HCT116 (cell line): ENCODE data around the gene PRPF19. TPM values are rescaled to one million over a fixed set of nuclear protein-coding genes. Genes with fewer than 3 reads are reported as not detected.

Experiments used
- ATAC-seq: fragments of 200-7000 bp; cut with Tn5 transposase; 2 replicates; pipeline ENCODE4 v1.9.1; 2020; ENCODE audit warnings: mild to moderate bottlenecking, moderate library complexity
- BruUV-seq: library from RNA; stranded (reverse); fragments of 400-500 nt; replicated peaks from 2 replicates; lab custom pipeline; 2021; lab: Mats Ljungman, UMichigan
- CTCF ChIA-PET: fragments of 300-600 bp; sonication (Branson Sonifier 250); formaldehyde crosslinking; loops from one replicate; lab custom pipeline; 2021; ENCODE audit warnings: antibody characterized with exemption; lab: Charles Lee
- POLR2A ChIA-PET: fragments of 300-600, 350-600 bp; sonication (Branson Sonifier 250); formaldehyde crosslinking; loops from one replicate; lab custom pipeline; 2021; ENCODE audit warnings: antibody characterized with exemption; lab: Charles Lee
- RAD21 ChIA-PET, 2 experiments: fragments of 300-600 bp; sonication (Branson Sonifier 250); formaldehyde crosslinking; loops; one replicate each; lab custom pipeline; 2023; ENCODE audit warnings: low total read pairs in 2 of 2; ENCODE audit not compliant: uncharacterized antibody in 2 of 2, unreplicated experiment in 2 of 2, low non-redundant PET in 1 of 2; lab: Charles Lee
- DNase-seq: peaks from one replicate; pipeline ENCODE4 v3.0.0-alpha.2; 2010; ENCODE audit warnings: low read depth, low spot score
- H2AFZ ChIP-seq: fragments of 200-600 bp; shearing (Covaris generic), sonication (generic); 2 replicates; pipeline ENCODE4 v1.6.1; 2017; ENCODE audit warnings: low read depth, mixed run types, mixed read lengths, antibody characterized with exemption, low read length; ENCODE audit not compliant: poor library complexity, severe bottlenecking
- H3K27ac ChIP-seq: 2 replicates; pipeline ENCODE4 v1.5.1; 2012; ENCODE audit warnings: low read depth, low read length
- H3K27me3 ChIP-seq: fragments of 200-600 bp; sonication (generic); 2 replicates; pipeline ENCODE4 v1.6.1; 2016; ENCODE audit warnings: mixed run types, low read length, mixed read lengths; ENCODE audit not compliant: insufficient read depth
- H3K36me3 ChIP-seq, 2 experiments: fragments of 200-500 bp in 1 of 2; fragments of 200-600 bp in 1 of 2; sonication (Bioruptor generic) in 1 of 2; sonication (generic) in 1 of 2; 2 replicates each; pipeline versions ENCODE4 v1.5.1 to v1.6.1; 2014 to 2016; ENCODE audit warnings: low read length in 2 of 2, inconsistent platforms in 1 of 2, mixed read lengths in 1 of 2, mixed run types in 1 of 2; ENCODE audit not compliant: insufficient read depth in 2 of 2, control insufficient read depth in 1 of 2
- H3K4me1 ChIP-seq, 2 experiments: fragments of 200-600 bp in 1 of 2; sonication (generic) in 1 of 2; 2 replicates each; pipeline versions ENCODE4 v1.5.1 to v1.6.1; 2012 to 2017; ENCODE audit warnings: low read length in 2 of 2, inconsistent platforms in 1 of 2, mild to moderate bottlenecking in 1 of 2, mixed read lengths in 1 of 2, mixed run types in 1 of 2, moderate library complexity in 1 of 2; ENCODE audit not compliant: insufficient read depth in 2 of 2, control insufficient read depth in 1 of 2
- H3K4me2 ChIP-seq: fragments of 200-600 bp; sonication (generic); 2 replicates; pipeline ENCODE4 v1.6.1; 2017; ENCODE audit warnings: mixed run types, low read length, mixed read lengths
- H3K4me3 ChIP-seq, 2 experiments: fragments of 200-600 bp in 1 of 2; sonication (generic) in 1 of 2; replicated peaks in 1 of 2; 2 replicates each; pipeline ENCODE4 v1.5.1; 2011 to 2016; ENCODE audit warnings: low read length in 2 of 2, control low read depth in 1 of 2, low read depth in 1 of 2, mild to moderate bottlenecking in 1 of 2, mixed read lengths in 1 of 2, mixed run types in 1 of 2
- H3K79me2 ChIP-seq: fragments of 200-600 bp; sonication (generic); 2 replicates; pipeline ENCODE4 v1.6.1; 2017; ENCODE audit warnings: mild to moderate bottlenecking, mixed run types, low read length, moderate library complexity, mixed read lengths; ENCODE audit not compliant: insufficient read depth
- H3K9ac ChIP-seq: fragments of 200-600 bp; sonication (generic); 2 replicates; pipeline ENCODE4 v1.6.1; 2016; ENCODE audit warnings: low read length, mixed read lengths
- H3K9me2 ChIP-seq: fragments of 200-600 bp; sonication (generic), shearing (Covaris generic); 2 replicates; pipeline ENCODE4 v1.6.1; 2017; ENCODE audit warnings: mixed run types, mild to moderate bottlenecking, moderate library complexity; ENCODE audit not compliant: insufficient read depth
- H3K9me3 ChIP-seq, 2 experiments: fragments of 200-500 bp in 1 of 2; fragments of 200-600 bp in 1 of 2; sonication (Bioruptor generic) in 1 of 2; sonication (generic) in 1 of 2; 2 replicates each; pipeline ENCODE4 v1.6.1; 2014 to 2017; ENCODE audit warnings: low read length in 2 of 2, mixed read lengths in 2 of 2, inconsistent platforms in 1 of 2, low read depth in 1 of 2, mild to moderate bottlenecking in 1 of 2, mixed run types in 1 of 2, moderate library complexity in 1 of 2; ENCODE audit not compliant: control insufficient read depth in 1 of 2, insufficient read depth in 1 of 2
- H4K20me1 ChIP-seq: fragments of 200-600 bp; sonication (generic), shearing (Covaris generic); 2 replicates; pipeline ENCODE4 v1.6.1; 2017; ENCODE audit warnings: mixed run types, mild to moderate bottlenecking, moderate library complexity; ENCODE audit not compliant: insufficient read depth
- ELF1 ChIP-seq: IDR thresholded peaks from 2 replicates; pipeline ENCODE4 v1.6.1; 2012; ENCODE audit warnings: low read depth, borderline replicate concordance
- EZH2 ChIP-seq: fragments of 200-600 bp; sonication (generic); IDR thresholded peaks from 2 replicates; pipeline ENCODE4 v1.6.1; 2017; ENCODE audit warnings: antibody characterized with exemption, mixed run types
- JUND ChIP-seq: IDR thresholded peaks from 2 replicates; pipeline ENCODE4 v1.6.1; 2012
- POLR2AphosphoS5 ChIP-seq: IDR thresholded peaks from 2 replicates; pipeline ENCODE4 v1.6.1; 2011; ENCODE audit warnings: mild to moderate bottlenecking, low read depth, low read length, moderate library complexity
- SIN3A ChIP-seq: IDR thresholded peaks from 2 replicates; pipeline ENCODE4 v1.6.1; 2012; ENCODE audit warnings: low read depth
- SP1 ChIP-seq: IDR thresholded peaks from 2 replicates; pipeline ENCODE4 v1.6.1; 2012; ENCODE audit warnings: low read depth
- ZFX ChIP-seq: fragments of 450-650 bp; IDR thresholded peaks from 2 replicates; pipeline ENCODE4 v1.6.1; 2017
- ZNF274 ChIP-seq: fragments of 200-500 bp; sonication (Bioruptor generic); IDR thresholded peaks from 2 replicates; pipeline ENCODE4 v1.6.1; 2014; ENCODE audit warnings: mild to moderate bottlenecking, low read depth, low read length, inconsistent platforms
- intact Hi-C: fragments of 100-400 bp; cut with micrococcal nuclease; formaldehyde crosslinking; loops from 2 replicates; pipeline ENCODE4 v1.10.0; 2022
- total RNA-seq: library from RNA; stranded (reverse); gene quantifications from one replicate; pipeline ENCODE4 v1.2.1, GENCODE V29; 2021; ENCODE audit not compliant: unreplicated experiment
- TF ChIP-seq, protein P1 (sequence below): IDR thresholded peaks from 2 replicates; pipeline ENCODE4 v1.6.1; 2012
- TF ChIP-seq, protein P2 (sequence below), 3 experiments: fragments of 200-600 bp in 1 of 3; sonication (generic) in 1 of 3; IDR thresholded peaks in 2 of 3; conservative IDR thresholded peaks in 1 of 3; 2 replicates each; pipeline ENCODE4 v1.5.1; 2012 to 2017; ENCODE audit warnings: low read depth in 2 of 3, low read length in 2 of 3, antibody characterized with exemption in 1 of 3, borderline replicate concordance in 1 of 3, control low read depth in 1 of 3, mild to moderate bottlenecking in 1 of 3, mixed read lengths in 1 of 3, mixed run types in 1 of 3, moderate library complexity in 1 of 3; ENCODE audit not compliant: insufficient read depth in 1 of 3
- TF ChIP-seq, protein P3 (sequence below): IDR thresholded peaks from 2 replicates; pipeline ENCODE4 v1.6.1; 2012; ENCODE audit warnings: low read depth

Gene PRPF19
- total RNA-seq, 1 experiment from 2014 or later: 156 TPM

DNA sequence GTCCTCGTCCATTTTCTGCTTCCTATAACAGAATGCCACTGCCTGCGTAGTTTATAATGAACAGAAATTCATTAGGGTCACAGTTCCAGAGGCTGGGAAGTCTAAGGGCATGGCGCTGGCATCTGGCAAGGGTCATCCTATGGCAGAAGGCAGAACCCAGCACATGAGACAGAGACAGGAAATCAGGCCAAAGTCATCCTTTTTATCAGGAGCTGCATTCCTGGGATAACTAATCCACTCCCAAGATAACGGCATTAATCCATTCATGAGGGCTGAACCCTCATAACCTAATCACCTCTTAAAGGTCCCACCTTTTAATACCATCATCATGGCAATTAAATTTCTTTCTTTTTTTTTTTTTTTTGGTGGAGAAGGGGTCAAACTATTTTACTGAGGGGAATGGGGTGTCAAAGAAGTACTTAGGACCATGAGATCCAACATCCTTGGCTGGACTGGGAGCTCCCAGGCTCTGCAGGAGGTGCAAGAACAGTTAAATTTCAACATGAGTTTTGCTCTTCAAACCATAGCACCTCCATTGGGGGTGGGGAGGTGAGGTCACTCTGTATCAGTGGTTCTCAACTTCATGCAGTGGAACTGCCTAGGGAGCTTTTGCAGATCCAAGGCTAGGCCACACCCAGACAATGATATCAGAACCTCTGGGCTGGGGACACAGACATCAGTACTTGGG lies 12.0 kb upstream of the PRPF19 start:
- no peaks in the 10 kb centered on the region for H3K9me3 ChIP-seq
- intact Hi-C loops: loop anchor here (10.0 kb wide), 1 partner anchor 266 kb away; no protein-coding TSS in a partner anchor
- H3K36me3 ChIP-seq: peaks cover 9 to 23% of the 10 kb centered on the region in 2 experiments; a peak in 2 of 4 replicates
- H3K4me1 ChIP-seq: peaks cover 25 to 65% of the 10 kb centered on the region in 2 experiments
- H3K9ac ChIP-seq: peak overlapping the region; percentile 9; the same call in 1 of the 2 replicates
- ATAC-seq (no peak), DNase-seq (no peak)
- no peaks in the 10 kb centered on the region for H3K27me3 ChIP-seq
- no peak overlapping the region for H3K4me3 ChIP-seq
- BruUV-seq: no TSS peak
- H3K4me2 ChIP-seq: peak overlapping the region; percentile 61
- no peaks in the 10 kb centered on the region for H3K9me2 ChIP-seq
- CTCF ChIA-PET: interaction anchor here (1.4 kb wide), 1 partner anchor 19 kb away, joined by 6 read pairs; no protein-coding TSS in a partner anchor
- TF ChIP-seq, protein P1, sequence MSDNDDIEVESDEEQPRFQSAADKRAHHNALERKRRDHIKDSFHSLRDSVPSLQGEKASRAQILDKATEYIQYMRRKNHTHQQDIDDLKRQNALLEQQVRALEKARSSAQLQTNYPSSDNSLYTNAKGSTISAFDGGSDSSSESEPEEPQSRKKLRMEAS: no peak
- TF ChIP-seq POLR2AphosphoS5 (no peak), JUND (no peak)
- RAD21 ChIA-PET: no interaction called here
- H3K27ac ChIP-seq: no peak overlapping the region
- POLR2A ChIA-PET: no interaction called here
- no peaks in the 10 kb centered on the region; the same call in 1 of the 2 replicates for H4K20me1 ChIP-seq
- peaks cover 57% of the 10 kb centered on the region for H3K79me2 ChIP-seq
- no peak overlapping the region for H2AFZ ChIP-seq

DNA sequence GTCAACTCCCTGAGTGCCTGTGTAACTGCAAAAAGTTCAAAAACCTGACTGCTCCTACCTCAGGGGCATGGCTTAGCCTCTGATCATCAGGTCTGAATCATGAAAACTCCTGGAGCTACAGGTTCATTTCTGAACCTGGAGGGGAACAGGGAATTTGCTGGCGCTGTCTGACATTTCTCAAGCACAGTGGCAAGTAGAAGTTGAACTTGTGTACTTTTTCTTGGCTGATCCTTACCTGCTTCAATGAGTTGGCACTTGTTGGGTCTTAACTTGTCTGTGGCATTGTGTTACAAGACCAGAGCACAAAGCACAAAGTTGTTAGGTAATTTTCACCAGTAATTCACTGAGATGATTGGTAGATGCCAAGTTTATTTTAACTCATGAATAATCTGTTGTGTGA lies 10.9 kb upstream of the PRPF19 start:
- Histone ChIP-seq H3K9ac (no peak overlapping the region), H3K9me2 (no peaks in the 10 kb centered on the region), H3K27ac (no peak overlapping the region), H4K20me1 (no peaks in the 10 kb centered on the region; the same call in 1 of the 2 replicates), H3K4me3 (no peak overlapping the region), H3K36me3 (peaks cover 9 to 21% of the 10 kb centered on the region in 2 experiments; a peak in 2 of 4 replicates), H3K79me2 (peaks cover 57% of the 10 kb centered on the region), H2AFZ (no peak overlapping the region), H3K9me3 (no peaks in the 10 kb centered on the region), H3K4me1 (peaks cover 26 to 66% of the 10 kb centered on the region in 2 experiments), H3K4me2 (no peak overlapping the region), H3K27me3 (no peaks in the 10 kb centered on the region)
- POLR2A ChIA-PET: no interaction called here
- CTCF ChIA-PET: no interaction called here
- no peak for ATAC-seq
- no peak for DNase-seq
- intact Hi-C loops: loop anchor here (10.0 kb wide), 1 partner anchor 268 kb away; no protein-coding TSS in a partner anchor
- RAD21 ChIA-PET: no interaction called here
- no TSS peak for BruUV-seq
- TF ChIP-seq SP1: no peak
- no peak for TF ChIP-seq SIN3A
- TF ChIP-seq ZNF274: no peak
- TF ChIP-seq POLR2AphosphoS5: no peak
- TF ChIP-seq, protein P2, sequence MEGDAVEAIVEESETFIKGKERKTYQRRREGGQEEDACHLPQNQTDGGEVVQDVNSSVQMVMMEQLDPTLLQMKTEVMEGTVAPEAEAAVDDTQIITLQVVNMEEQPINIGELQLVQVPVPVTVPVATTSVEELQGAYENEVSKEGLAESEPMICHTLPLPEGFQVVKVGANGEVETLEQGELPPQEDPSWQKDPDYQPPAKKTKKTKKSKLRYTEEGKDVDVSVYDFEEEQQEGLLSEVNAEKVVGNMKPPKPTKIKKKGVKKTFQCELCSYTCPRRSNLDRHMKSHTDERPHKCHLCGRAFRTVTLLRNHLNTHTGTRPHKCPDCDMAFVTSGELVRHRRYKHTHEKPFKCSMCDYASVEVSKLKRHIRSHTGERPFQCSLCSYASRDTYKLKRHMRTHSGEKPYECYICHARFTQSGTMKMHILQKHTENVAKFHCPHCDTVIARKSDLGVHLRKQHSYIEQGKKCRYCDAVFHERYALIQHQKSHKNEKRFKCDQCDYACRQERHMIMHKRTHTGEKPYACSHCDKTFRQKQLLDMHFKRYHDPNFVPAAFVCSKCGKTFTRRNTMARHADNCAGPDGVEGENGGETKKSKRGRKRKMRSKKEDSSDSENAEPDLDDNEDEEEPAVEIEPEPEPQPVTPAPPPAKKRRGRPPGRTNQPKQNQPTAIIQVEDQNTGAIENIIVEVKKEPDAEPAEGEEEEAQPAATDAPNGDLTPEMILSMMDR (IDR thresholded peaks at IDR 0.05 in 2 of 3, conservative IDR thresholded peaks at IDR 0.05 in 1 of 3; ENCODE audit: borderline replicate concordance in 1 of 3, insufficient read depth in 1 of 3, low read depth in 2 of 3, low read length in 2 of 3): no peak
- TF ChIP-seq, protein P3, sequence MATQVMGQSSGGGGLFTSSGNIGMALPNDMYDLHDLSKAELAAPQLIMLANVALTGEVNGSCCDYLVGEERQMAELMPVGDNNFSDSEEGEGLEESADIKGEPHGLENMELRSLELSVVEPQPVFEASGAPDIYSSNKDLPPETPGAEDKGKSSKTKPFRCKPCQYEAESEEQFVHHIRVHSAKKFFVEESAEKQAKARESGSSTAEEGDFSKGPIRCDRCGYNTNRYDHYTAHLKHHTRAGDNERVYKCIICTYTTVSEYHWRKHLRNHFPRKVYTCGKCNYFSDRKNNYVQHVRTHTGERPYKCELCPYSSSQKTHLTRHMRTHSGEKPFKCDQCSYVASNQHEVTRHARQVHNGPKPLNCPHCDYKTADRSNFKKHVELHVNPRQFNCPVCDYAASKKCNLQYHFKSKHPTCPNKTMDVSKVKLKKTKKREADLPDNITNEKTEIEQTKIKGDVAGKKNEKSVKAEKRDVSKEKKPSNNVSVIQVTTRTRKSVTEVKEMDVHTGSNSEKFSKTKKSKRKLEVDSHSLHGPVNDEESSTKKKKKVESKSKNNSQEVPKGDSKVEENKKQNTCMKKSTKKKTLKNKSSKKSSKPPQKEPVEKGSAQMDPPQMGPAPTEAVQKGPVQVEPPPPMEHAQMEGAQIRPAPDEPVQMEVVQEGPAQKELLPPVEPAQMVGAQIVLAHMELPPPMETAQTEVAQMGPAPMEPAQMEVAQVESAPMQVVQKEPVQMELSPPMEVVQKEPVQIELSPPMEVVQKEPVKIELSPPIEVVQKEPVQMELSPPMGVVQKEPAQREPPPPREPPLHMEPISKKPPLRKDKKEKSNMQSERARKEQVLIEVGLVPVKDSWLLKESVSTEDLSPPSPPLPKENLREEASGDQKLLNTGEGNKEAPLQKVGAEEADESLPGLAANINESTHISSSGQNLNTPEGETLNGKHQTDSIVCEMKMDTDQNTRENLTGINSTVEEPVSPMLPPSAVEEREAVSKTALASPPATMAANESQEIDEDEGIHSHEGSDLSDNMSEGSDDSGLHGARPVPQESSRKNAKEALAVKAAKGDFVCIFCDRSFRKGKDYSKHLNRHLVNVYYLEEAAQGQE: no peak
- no peak for TF ChIP-seq ELF1
- no peak for TF ChIP-seq ZFX
- no peak for TF ChIP-seq EZH2
- no peak for TF ChIP-seq JUND
